Lung (tissue), 12 donors: ENCODE data around the gene FRAS1. TPM values are rescaled to one million over a fixed set of nuclear protein-coding genes. Genes with fewer than 3 reads are reported as not detected.

ENCODE experiments used
- ATAC-seq: fragments of 200-7000 bp; cut with Tn5 transposase; one replicate; pipeline ENCODE4 v1.9.1; 2020; ENCODE audit warnings: moderate number of reproducible peaks; ENCODE audit not compliant: insufficient read depth, low FRiP score
- DNase-seq, 3 donors: peaks; one replicate each; pipeline ENCODE4 v3.0.0-alpha.2; 2013 to 2017
- H3K27ac ChIP-seq, 2 donors: one replicate each; pipeline ENCODE4 v1.5.1; 2013; ENCODE audit warnings: mild to moderate bottlenecking in 2 of 2, moderate library complexity in 2 of 2, control low read depth in 1 of 2, inconsistent platforms in 1 of 2, low read depth in 1 of 2, low read length in 1 of 2
- H3K27me3 ChIP-seq, 3 donors: one replicate each; pipeline ENCODE4 v1.5.1; 2013; ENCODE audit warnings: low read length in 2 of 3; ENCODE audit not compliant: control insufficient read depth in 3 of 3, insufficient read depth in 3 of 3
- H3K36me3 ChIP-seq, 4 donors: one replicate each; pipeline ENCODE4 v1.5.1; 2013; ENCODE audit warnings: low read length in 4 of 4, mild to moderate bottlenecking in 1 of 4, moderate library complexity in 1 of 4; ENCODE audit not compliant: control insufficient read depth in 4 of 4, insufficient read depth in 4 of 4
- H3K4me1 ChIP-seq, 5 donors: one replicate each; pipeline ENCODE4 v1.5.1; 2013; ENCODE audit warnings: low read length in 5 of 5, mild to moderate bottlenecking in 2 of 5, moderate library complexity in 1 of 5; ENCODE audit not compliant: control insufficient read depth in 5 of 5, insufficient read depth in 5 of 5
- H3K4me3 ChIP-seq: one replicate; pipeline ENCODE4 v1.5.1; 2013; ENCODE audit warnings: mild to moderate bottlenecking, control low read depth, moderate library complexity
- H3K9ac ChIP-seq, 2 donors: one replicate each; pipeline ENCODE4 v1.5.1; 2013; ENCODE audit warnings: low read length in 2 of 2, control low read depth in 1 of 2; ENCODE audit not compliant: insufficient read depth in 1 of 2
- H3K9me3 ChIP-seq, 4 donors: one replicate each; pipeline ENCODE4 v1.5.1; 2013; ENCODE audit warnings: low read length in 3 of 4, mild to moderate bottlenecking in 1 of 4, moderate library complexity in 1 of 4; ENCODE audit not compliant: control insufficient read depth in 4 of 4, insufficient read depth in 3 of 4
- WGBS, 2 donors: extraction: QIAGEN DNeasy Blood & Tissue Kit; methylation state at CpG; one replicate each; pipeline ENCODE4 v1.1.7; 2013; 5-methylcytosine and 5-hydroxymethylcytosine counted together
- polyA plus RNA-seq, 2 donors: library from polyadenylated mRNA; stranded (reverse); fragments of 200-250 nt; gene quantifications; one replicate each; pipeline ENCODE4 v1.2.1, GENCODE V29; 2013
- total RNA-seq, 2 donors: library from RNA; depleted of rRNA in 1 of 2; stranded (reverse); fragments of >200 nt in 1 of 2; gene quantifications; one replicate each; pipeline ENCODE4 v1.2.1, GENCODE V29; 2014 to 2021
- TF ChIP-seq, protein P1 (sequence below): IDR thresholded peaks from 2 replicates; pipeline ENCODE4 v1.5.1; 2012; ENCODE audit warnings: mild to moderate bottlenecking; ENCODE audit errors: control extremely low read depth, extremely low read depth
- donor health status: control.
- donor health status: control.
- donor health status: Bipolar disorder and iron deficiency.
- donor health status: healthy.
- donor health status: DM: yes; HTN: yes; CAD: no.

FRAS1 gene
- total and polyA plus RNA-seq, 4 donors = 0.45 to 53.8 (median 6.9) TPM

DNA sequence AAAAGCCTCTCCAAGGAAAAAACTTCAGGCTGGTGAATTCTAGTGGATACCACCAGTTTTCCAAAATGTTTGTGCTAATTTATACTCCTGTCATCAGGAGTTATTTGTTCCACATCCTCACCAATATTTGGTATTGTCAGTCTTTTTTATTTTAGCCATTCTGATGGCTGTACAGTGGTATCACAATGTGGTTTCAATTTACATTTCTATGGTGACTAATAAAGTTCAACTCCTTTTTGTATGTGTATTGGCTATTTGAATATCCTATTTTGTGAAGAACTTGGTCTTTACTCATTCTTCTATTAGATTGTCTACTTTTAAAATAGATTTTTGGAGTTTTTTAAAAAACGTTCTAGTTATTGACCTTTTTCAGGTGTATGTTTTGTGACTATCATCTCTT, 33.0 kb upstream of the FRAS1 start:
- ATAC-seq = no peak
- Histone ChIP-seq H3K4me1 (peaks cover 0 to 15% (median 0%) of the 10 kb centered on the region in 5 donors), H3K9me3 (no peaks in the 10 kb centered on the region), H3K27me3 (no peaks in the 10 kb centered on the region), H3K9ac (no peak overlapping the region), H3K4me3 (no peak overlapping the region), H3K27ac (no peak overlapping the region), H3K36me3 (no peaks in the 10 kb centered on the region)
- TF ChIP-seq, protein P1, sequence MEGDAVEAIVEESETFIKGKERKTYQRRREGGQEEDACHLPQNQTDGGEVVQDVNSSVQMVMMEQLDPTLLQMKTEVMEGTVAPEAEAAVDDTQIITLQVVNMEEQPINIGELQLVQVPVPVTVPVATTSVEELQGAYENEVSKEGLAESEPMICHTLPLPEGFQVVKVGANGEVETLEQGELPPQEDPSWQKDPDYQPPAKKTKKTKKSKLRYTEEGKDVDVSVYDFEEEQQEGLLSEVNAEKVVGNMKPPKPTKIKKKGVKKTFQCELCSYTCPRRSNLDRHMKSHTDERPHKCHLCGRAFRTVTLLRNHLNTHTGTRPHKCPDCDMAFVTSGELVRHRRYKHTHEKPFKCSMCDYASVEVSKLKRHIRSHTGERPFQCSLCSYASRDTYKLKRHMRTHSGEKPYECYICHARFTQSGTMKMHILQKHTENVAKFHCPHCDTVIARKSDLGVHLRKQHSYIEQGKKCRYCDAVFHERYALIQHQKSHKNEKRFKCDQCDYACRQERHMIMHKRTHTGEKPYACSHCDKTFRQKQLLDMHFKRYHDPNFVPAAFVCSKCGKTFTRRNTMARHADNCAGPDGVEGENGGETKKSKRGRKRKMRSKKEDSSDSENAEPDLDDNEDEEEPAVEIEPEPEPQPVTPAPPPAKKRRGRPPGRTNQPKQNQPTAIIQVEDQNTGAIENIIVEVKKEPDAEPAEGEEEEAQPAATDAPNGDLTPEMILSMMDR = no peak
- 71 to 86% methylated on average over 1 of the region's 1 CpG for WGBS, 2 donors
- no peak for DNase-seq

DNA sequence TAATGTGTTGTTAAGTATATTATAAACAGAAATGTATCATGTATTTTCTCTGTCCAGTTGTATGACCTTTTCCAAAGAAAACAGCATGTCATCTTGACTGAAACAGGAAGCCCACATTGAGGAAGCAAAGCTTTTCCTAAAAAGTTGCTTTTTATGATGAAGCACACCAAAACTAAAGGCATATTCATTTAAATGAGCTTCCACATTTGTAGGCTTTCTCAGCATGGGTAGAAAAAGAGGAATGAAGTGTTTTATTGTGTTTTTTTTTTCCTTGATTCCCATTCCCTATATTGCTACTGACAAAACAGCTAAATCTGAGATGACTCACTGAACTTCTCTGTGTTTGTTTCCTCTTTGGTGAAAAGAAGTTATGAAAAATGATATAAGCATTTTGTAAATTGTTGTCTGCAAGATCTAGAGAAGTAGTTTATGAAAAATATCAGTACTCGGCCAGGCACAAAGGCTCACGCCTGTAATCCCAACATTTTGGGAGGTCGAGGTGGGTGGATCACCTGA, 32.5 kb upstream of the FRAS1 start:
- no peak overlapping the region for H3K9ac ChIP-seq
- DNase-seq (no peak), ATAC-seq (no peak)
- no peaks in the 10 kb centered on the region for H3K36me3 ChIP-seq
- no peaks in the 10 kb centered on the region for H3K9me3 ChIP-seq
- TF ChIP-seq, protein P1 = no peak
- H3K4me1 ChIP-seq = peaks cover 0 to 10% (median 0%) of the 10 kb centered on the region in 5 donors
- H3K4me3 ChIP-seq = no peak overlapping the region
- no peaks in the 10 kb centered on the region for H3K27me3 ChIP-seq
- no peak overlapping the region for H3K27ac ChIP-seq
- 90 to 93% methylated on average over 3 of the region's 3 CpGs for WGBS, 2 donors

DNA sequence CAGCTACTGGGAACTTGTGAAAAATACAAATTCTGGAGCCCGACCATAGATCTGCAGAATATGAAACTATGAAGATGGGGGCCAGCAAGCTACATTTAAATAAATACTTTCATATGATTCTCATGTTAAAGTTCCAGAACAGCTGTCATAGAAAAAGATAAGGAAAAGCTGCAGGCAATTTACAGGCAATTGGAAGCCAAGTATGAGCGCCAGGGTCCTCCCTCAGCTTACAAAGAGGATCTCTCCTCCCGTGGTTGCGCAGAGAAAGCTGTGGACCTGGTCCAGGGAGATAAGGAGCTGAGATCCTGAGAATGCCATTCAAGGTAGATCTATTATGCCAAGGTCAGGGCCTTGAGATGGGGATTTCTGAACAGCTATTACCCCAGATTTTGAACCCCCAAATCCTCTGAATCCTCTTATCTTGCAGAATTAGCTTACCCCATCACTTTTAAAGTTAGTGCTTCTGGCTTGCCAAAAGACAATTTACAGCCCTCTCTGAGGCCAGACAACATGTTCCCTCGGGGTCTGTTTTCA, 25.6 kb upstream of the FRAS1 start:
- 73 to 78% methylated on average over 5 of the region's 5 CpGs for WGBS, 2 donors
- ATAC-seq (no peak), DNase-seq (peak; percentile 50 to 90 (median 79))
- TF ChIP-seq, protein P1 = no peak
- Histone ChIP-seq H3K27ac (no peak overlapping the region), H3K9ac (no peak overlapping the region), H3K4me1 (peaks cover 0 to 3% (median 1%) of the 10 kb centered on the region in 5 donors), H3K27me3 (no peaks in the 10 kb centered on the region), H3K4me3 (no peak overlapping the region), H3K36me3 (no peaks in the 10 kb centered on the region), H3K9me3 (no peaks in the 10 kb centered on the region)

DNA sequence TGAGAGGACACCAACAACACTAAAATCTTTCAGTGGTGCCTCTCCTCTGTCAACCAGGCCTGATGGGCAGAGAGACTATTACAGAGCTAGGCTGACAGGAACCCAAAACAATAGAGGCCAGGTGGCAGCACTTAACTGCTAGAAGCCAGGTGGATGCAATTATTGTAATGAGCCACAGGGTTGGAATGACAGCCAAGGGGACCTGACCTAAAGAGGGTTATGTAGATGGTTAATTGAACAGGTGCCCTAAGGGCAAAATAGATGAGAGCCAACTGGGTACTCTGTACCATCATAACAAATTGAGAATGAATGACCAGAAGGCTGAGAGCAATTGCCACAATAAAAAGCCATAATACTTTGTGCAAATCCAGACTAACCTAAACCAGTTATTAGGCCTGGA, 24.7 kb upstream of the FRAS1 start:
- Histone ChIP-seq H3K4me3 (no peak overlapping the region), H3K4me1 (peaks cover 0 to 3% (median 1%) of the 10 kb centered on the region in 5 donors), H3K9me3 (no peaks in the 10 kb centered on the region), H3K27me3 (no peaks in the 10 kb centered on the region), H3K27ac (no peak overlapping the region), H3K36me3 (no peaks in the 10 kb centered on the region), H3K9ac (no peak overlapping the region)
- ATAC-seq (no peak), DNase-seq (no peak)
- TF ChIP-seq, protein P1 = no peak
